Posterior cingulate gyrus (tissue), 11 donors: ENCODE measurements around the gene LACRT.
"Not testable (repeated sequence)": the region's sequence is repeated elsewhere in the genome, so short reads cannot be mapped to it uniquely, and the experiment has no call there.

Source experiments
- DNase-seq, 10 donors: peaks; one replicate each; pipeline versions ENCODE4 v3.0.0 to v3.0.0-alpha.2; 2020 to 2021; ENCODE audit warnings: mixed read lengths in 3 of 10
- intact Hi-C: fragments of 100-400 bp; cut with DNase I; formaldehyde crosslinking; loops from one replicate; pipeline ENCODE4 v1.15.1; 2023

LACRT gene, protein sequence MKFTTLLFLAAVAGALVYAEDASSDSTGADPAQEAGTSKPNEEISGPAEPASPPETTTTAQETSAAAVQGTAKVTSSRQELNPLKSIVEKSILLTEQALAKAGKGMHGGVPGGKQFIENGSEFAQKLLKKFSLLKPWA

GRCh38 chr12:54634795-54635194 is at the start of gene LACRT:
Gene LACRT, minus strand, starts transcription at chr12:54634895. Its CDS starts 54 bp downstream, at chr12:54634841.
- DNase-seq: no peak
- intact Hi-C loops: no loop called here

GRCh38 chr12:54683398-54683797 is 48.7 kb upstream of the LACRT start:
- intact Hi-C loops: no loop called here
- DNase-seq: no peak

- no peak for DNase-seq
- intact Hi-C loops: no loop called here
These were observed 48.0 kb upstream of the LACRT start for GRCh38 chr12:54682674-54683073.

GRCh38 chr12:54680374-54680773 is 45.7 kb upstream of the LACRT start:
- intact Hi-C loops: no loop called here
- DNase-seq: no peak

GRCh38 chr12:54678131-54678530 is 43.4 kb upstream of the LACRT start:
- DNase-seq: no peak
- intact Hi-C loops: no loop called here

- intact Hi-C loops: no loop called here
- DNase-seq: no peak
These were observed 33.2 kb upstream of the LACRT start for GRCh38 chr12:54667945-54668344.

GRCh38 chr12:54666008-54666407 is 31.3 kb upstream of the LACRT start:
- DNase-seq: no peak

DNA sequence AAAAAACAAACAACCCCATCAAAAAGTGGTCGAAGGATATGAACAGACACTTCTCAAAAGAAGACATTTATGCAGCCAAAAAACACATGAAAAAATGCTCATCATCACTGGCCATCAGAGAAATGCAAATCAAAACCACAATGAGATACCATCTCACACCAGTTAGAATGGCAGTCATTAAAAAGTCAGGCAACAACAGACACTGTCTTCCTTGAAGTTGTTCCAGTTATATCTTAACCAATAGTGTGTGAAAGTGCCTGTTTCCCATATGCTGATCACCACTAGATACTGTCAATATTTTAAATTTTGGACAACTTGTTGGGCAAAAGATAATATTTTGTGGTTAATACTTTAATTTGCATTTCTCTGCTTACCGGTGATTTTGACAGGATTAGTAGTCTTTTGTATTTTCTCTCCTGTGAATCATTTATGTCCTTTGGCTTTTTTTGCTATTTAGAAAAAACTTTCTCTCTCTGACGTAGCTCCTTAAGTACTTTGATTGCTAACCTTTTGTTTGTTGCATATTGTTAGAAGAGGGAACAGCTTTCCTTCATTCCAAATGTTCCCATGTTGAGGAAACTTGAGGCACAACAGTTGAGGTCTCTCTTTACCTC is 30.4 kb upstream of the LACRT start:
- DNase-seq, intact Hi-C loops: not testable (repeated sequence)

More at GRCh38 chr12:54666008-54666407, 31.3 kb upstream of the LACRT start:
- intact Hi-C loops: no loop called here

DNA sequence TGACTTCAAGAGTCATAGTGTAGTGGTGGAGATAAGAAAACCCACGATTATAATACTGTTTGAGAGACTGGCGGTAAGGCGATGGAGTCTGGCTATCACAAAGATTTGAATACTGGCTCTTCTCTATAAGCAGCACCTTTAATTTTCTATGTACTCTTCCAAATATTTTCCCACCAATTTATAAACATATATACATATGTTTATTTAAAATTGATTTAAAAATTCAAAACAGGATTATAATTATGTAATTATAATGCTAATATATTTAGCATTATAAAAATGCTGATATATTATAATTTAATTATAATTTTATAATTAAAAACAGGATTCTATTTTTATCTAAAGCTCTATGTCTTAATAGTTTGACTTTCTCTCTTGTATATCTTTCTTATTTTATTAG is 28.9 kb upstream of the LACRT start:
- DNase-seq: no peak
- intact Hi-C loops: no loop called here

DNA sequence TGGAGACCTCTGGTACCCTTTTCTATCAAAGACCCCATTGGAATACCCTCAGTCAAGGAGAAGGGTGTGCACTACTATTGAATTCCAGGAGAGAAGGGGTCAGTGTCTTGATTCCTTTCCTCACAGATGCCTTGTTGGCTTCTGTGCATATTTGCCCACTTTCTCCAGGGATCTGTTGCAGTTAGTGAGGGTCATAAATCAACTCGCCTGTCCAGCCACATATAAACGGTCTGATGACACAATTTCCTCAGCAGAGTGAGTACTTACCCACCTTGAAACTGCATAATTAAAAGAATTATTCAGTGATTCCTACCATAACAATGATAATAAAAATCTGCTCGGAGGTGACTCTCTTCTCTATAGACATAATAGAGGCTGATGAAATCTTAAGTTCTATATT is 27.3 kb upstream of the LACRT start:
- intact Hi-C loops: no loop called here
- no peak for DNase-seq

DNA sequence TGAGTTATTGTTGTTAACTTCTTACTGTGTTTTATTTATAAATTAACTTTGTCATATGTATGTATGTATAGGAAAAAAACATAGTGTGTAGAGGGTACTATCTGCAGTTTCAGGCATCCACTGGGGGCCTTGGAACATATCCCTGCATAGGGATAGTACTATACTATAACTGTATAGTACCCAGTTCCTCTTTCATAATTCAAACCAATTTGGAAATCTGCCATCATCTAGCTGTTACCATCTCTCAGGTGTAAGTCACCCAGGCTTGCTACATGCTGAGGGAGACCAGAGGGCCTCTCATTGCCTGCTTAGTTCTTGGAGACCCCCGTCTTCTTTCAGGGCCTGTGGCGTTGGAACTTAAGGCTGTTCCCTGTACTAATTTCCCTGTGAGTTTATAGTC is 26.4 kb upstream of the LACRT start:
- intact Hi-C loops: no loop called here
- no peak for DNase-seq

- no peak for DNase-seq
- intact Hi-C loops: no loop called here
These were observed 25.7 kb upstream of the LACRT start for GRCh38 chr12:54660320-54660962.

DNA sequence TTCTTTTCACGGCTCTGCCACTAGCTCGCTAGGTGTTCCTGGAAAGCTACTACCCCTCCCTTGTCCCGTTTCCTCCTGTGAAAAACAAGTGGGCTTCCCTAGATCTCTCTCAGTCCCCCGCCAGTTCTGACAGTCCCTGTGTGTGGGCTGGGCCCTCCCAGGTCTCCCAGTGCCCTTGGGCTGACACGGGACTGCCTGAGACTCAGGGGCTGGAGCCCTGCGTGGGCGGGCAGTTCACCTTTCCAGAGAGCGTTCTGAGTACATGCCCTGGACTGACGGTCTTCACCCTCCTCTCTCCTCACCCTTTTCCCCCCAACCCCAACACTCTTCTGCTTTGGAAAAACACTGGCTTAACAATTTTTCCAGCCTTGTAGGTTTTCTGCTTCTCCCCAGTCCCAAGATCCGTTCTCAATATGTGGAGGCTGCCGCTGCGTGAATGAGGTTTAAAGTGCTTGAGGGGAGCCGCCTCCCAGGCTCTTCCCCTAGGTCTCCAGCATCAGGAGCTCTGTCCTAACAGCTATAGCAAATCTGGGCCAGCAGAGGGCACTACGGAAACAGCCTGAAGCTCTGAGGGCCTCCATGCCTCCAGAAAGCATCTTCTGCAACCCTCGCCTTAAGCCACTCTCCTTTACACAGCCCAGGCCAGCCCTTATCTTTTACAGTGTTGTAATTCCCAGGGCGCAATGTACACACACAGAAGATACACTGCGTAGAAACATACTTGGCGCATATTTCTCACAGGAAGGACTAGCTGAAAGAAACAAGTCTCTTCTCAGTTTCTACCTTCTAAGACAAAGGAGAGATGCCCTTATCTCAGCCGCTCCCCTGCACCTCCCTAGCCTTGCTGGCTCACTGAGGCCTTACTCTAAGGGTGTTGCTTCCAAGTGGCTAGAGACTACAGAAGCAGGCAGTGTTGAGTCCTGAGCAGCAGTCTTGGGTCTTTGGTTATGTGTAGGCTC is 23.9 kb upstream of the LACRT start:
- intact Hi-C loops: no loop called here
- DNase-seq: no peak

DNA sequence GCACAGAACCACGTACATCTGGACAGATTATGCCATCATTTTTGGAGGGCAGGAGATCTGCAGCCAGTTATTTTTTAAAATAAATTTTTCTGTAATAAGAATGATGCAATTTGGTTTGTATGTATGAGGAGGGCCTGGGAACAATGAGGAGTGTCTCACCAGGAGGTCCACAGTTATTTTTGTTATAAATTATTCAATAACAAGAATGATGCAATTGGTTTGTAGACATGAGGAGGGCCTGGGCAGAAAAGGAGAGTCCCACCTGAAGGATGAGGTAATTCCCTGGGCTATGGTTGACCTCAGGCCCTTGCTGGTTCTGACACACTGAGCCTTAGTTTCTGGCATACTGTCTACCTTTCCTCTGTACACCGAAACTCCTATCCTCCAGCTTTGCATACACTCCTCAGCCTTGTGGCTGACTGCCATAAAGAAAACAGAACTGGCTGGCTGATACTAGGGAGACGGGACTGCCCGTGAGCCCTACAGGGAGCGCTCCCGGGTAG is 22.5 kb upstream of the LACRT start:
- intact Hi-C loops: no loop called here
- no peak for DNase-seq

DNA sequence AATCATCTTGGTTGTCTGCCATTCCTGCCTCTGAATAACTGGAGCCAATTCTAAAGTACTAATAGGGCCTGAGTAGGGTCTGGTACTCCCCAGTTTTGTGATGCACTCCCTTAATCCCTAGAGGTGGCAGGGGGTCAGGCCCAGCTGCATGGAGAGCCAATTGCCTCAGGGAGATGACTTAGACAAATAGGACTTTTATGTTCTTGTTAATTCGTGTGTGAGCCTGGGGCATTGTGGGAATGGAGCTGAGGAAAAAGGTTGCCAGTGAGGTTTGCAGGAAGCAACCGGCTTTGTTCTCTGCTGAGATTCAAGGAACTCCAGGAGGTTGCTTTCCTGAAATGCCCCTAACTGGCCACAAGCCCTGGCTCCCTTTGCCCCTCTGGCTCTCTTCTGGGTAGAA is 20.2 kb upstream of the LACRT start:
- intact Hi-C loops: no loop called here
- DNase-seq: no peak

DNA sequence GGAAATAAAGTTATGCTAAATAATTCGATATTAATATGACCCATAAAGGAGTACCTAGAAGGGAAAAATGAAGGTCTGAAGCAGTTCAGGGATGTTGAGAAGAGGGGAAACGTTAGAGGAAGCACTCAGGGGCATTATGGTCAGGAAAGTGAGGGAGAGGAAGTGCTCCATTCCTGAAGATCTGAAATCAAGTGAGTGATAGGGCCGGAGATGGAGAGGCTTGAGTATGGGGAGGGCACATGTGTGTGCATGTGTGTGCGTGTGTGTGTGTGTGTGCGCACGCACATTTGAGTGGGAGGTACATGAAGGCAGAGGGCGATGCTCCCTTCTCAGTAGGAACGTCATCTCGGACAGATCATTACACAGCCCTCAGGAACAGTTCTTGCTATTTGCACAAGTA is 18.3 kb upstream of the LACRT start:
- intact Hi-C loops: no loop called here
- DNase-seq: no peak

- intact Hi-C loops: no loop called here
- no peak for DNase-seq
These were observed 16.2 kb upstream of the LACRT start for GRCh38 chr12:54650889-54651288.

DNA sequence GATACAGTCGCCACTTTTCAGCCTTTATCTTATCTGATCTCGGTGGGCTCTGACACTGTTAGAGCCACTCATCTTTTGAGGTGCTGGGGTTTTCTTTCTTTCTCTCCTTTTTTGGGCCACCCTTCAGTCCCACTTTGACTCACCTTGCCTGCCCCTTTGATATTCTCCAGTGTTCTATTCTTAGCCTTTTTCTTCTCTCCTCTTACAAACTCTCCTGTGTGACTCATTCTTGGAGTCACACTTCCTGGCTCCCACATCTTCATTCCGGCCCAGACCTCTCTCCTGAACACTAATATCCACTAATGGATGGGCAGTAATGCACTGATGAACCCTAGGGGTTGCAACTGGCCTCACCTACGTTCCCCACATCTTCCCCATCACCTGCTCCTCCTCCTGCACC is 15.7 kb upstream of the LACRT start:
- DNase-seq: no peak
- intact Hi-C loops: no loop called here

- intact Hi-C loops: no loop called here
- no peak for DNase-seq
These were observed 15.1 kb upstream of the LACRT start for GRCh38 chr12:54649825-54650224.

- no peak for DNase-seq
- intact Hi-C loops: no loop called here
These were observed 13.6 kb upstream of the LACRT start, which contains the start of gene DCD for GRCh38 chr12:54648265-54648664. Gene DCD, minus strand, starts transcription at chr12:54648365. Its CDS starts 62 bp downstream, at chr12:54648303.

GRCh38 chr12:54641554-54641953 is 6.9 kb upstream of the LACRT start:
- no peak for DNase-seq
- intact Hi-C loops: no loop called here
